COLO668 (cell line): ENCODE measurements around the gene MIP.
"Not testable (repeated sequence)": the region's sequence is repeated elsewhere in the genome, so short reads cannot be mapped to it uniquely, and the experiment has no call there.

Experiments used
- DNase-seq: peaks from one replicate; lab custom pipeline; 2025; ENCODE audit not compliant: unreplicated experiment; lab: John Stamatoyannopoulos, UW

Gene MIP

GRCh38 chr12:56454557-56454956 is at the start of gene MIP:
Gene MIP, minus strand, starts transcription at chr12:56454657. Its CDS starts 44 bp downstream, at chr12:56454613.
- DNase-seq: no peak

- not testable (repeated sequence) for DNase-seq
These were observed 45.4 kb upstream of the MIP start for GRCh38 chr12:56499879-56500278.

GRCh38 chr12:56499452-56499851 is 45.0 kb upstream of the MIP start:
- DNase-seq: not testable (repeated sequence)

- DNase-seq: not testable (repeated sequence)
These were observed 43.9 kb upstream of the MIP start for GRCh38 chr12:56498126-56498902.

GRCh38 chr12:56496704-56497103 is 42.2 kb upstream of the MIP start:
- DNase-seq: peak; percentile 1

GRCh38 chr12:56494481-56494880 is 40.0 kb upstream of the MIP start:
- DNase-seq: not testable (repeated sequence)

GRCh38 chr12:56494106-56494415 is 39.6 kb upstream of the MIP start:
- DNase-seq: not testable (repeated sequence)

- DNase-seq: not testable (repeated sequence)
These were observed 39.1 kb upstream of the MIP start for GRCh38 chr12:56493409-56494105.

- no peak for DNase-seq
These were observed 35.9 kb upstream of the MIP start for GRCh38 chr12:56490360-56490759.

GRCh38 chr12:56488041-56488955 is 33.8 kb upstream of the MIP start, which contains the start of gene GLS2:
Gene GLS2, minus strand, starts transcription at chr12:56488161. Its CDS starts 43 bp downstream, at chr12:56488118.
- peak; percentile 82 for DNase-seq

GRCh38 chr12:56487448-56488040 is 33.1 kb upstream of the MIP start:
- peak; percentile 59 for DNase-seq

GRCh38 chr12:56486694-56487093 is 32.2 kb upstream of the MIP start:
- DNase-seq: no peak

GRCh38 chr12:56484566-56484965 is 30.1 kb upstream of the MIP start:
- no peak for DNase-seq

GRCh38 chr12:56479625-56480024 is 25.2 kb upstream of the MIP start:
- DNase-seq: no peak

GRCh38 chr12:56477521-56478225 is 23.2 kb upstream of the MIP start:
- no peak for DNase-seq

- no peak for DNase-seq
These were observed 22.5 kb upstream of the MIP start for GRCh38 chr12:56476972-56477432.

- no peak for DNase-seq
These were observed 21.7 kb upstream of the MIP start for GRCh38 chr12:56476143-56476542.

GRCh38 chr12:56474389-56474788 is 19.9 kb upstream of the MIP start:
- DNase-seq: no peak

- DNase-seq: peak; percentile 25
These were observed 14.8 kb upstream of the MIP start for GRCh38 chr12:56469007-56469930.
